HEK293 (cell line): ENCODE data around the gene IFNE.

Source experiments
- MYNN ChIP-seq: fragments of 450-650 bp; formaldehyde crosslinking; IDR thresholded peaks from 2 replicates; pipeline ENCODE4 v1.5.1; 2016; ENCODE audit warnings: missing biosample characterization, missing genetic modification characterization, borderline replicate concordance
- ZFP37 ChIP-seq: fragments of 450-650 bp; formaldehyde crosslinking; IDR thresholded peaks from 2 replicates; pipeline ENCODE4 v1.5.1; 2016; ENCODE audit warnings: missing biosample characterization, missing genetic modification characterization
- ZNF121 ChIP-seq: fragments of 450-650 bp; formaldehyde crosslinking; IDR thresholded peaks from 2 replicates; pipeline ENCODE4 v1.5.1; 2016; ENCODE audit warnings: missing biosample characterization, missing genetic modification characterization
- ZNF16 ChIP-seq: fragments of 450-650 bp; formaldehyde crosslinking; IDR thresholded peaks from 2 replicates; pipeline ENCODE4 v1.5.1; 2016; ENCODE audit warnings: low read depth, missing biosample characterization, missing genetic modification characterization
- ZNF292 ChIP-seq: fragments of 450-650 bp; formaldehyde crosslinking; IDR thresholded peaks from 2 replicates; pipeline ENCODE4 v1.5.1; 2016; ENCODE audit warnings: low read depth, missing biosample characterization, missing genetic modification characterization, borderline replicate concordance
- ZNF416 ChIP-seq: fragments of 450-650 bp; formaldehyde crosslinking; IDR thresholded peaks from 2 replicates; pipeline ENCODE4 v1.5.1; 2016; ENCODE audit warnings: missing biosample characterization, missing genetic modification characterization
- ZNF768 ChIP-seq: fragments of 450-650 bp; formaldehyde crosslinking; IDR thresholded peaks from 2 replicates; pipeline ENCODE4 v1.5.1; 2018; ENCODE audit warnings: missing biosample characterization, mild to moderate bottlenecking, missing genetic modification characterization
- TF ChIP-seq, protein P1 (sequence below): fragments of 450-650 bp; formaldehyde crosslinking; IDR thresholded peaks from 2 replicates; pipeline ENCODE4 v1.5.1; 2016; ENCODE audit warnings: missing biosample characterization, missing genetic modification characterization
- TF ChIP-seq, protein P2 (sequence below): fragments of 450-650 bp; formaldehyde crosslinking; optimal IDR thresholded peaks from 2 replicates; pipeline ENCODE3; 2016; ENCODE audit warnings: missing biosample characterization, mild to moderate bottlenecking, missing genetic modification characterization

DNA sequence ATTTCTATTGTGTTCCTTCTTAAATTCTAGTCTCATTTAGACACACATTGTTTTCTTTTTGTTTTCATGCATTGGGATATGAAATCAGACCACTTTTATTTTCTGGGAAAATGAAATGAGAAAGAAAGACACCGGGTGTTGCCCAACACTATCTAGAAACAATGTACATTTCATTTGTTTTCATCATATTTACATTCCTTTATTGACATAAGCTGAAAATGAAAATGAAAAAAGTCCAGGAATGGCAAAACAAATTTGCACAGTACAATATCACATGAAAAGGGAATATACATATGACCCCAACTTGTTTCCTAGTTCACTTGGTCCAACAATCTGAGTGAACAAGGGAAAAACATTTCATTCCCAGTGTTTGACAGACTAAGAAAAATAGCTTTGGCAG, 20.7 kb downstream of the IFNE start:
- TF ChIP-seq, protein P1, sequence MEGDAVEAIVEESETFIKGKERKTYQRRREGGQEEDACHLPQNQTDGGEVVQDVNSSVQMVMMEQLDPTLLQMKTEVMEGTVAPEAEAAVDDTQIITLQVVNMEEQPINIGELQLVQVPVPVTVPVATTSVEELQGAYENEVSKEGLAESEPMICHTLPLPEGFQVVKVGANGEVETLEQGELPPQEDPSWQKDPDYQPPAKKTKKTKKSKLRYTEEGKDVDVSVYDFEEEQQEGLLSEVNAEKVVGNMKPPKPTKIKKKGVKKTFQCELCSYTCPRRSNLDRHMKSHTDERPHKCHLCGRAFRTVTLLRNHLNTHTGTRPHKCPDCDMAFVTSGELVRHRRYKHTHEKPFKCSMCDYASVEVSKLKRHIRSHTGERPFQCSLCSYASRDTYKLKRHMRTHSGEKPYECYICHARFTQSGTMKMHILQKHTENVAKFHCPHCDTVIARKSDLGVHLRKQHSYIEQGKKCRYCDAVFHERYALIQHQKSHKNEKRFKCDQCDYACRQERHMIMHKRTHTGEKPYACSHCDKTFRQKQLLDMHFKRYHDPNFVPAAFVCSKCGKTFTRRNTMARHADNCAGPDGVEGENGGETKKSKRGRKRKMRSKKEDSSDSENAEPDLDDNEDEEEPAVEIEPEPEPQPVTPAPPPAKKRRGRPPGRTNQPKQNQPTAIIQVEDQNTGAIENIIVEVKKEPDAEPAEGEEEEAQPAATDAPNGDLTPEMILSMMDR (tag by site-specific recombination) = no peak
- no peak for TF ChIP-seq ZNF292 (tag by site-specific recombination)
- TF ChIP-seq, protein P2, sequence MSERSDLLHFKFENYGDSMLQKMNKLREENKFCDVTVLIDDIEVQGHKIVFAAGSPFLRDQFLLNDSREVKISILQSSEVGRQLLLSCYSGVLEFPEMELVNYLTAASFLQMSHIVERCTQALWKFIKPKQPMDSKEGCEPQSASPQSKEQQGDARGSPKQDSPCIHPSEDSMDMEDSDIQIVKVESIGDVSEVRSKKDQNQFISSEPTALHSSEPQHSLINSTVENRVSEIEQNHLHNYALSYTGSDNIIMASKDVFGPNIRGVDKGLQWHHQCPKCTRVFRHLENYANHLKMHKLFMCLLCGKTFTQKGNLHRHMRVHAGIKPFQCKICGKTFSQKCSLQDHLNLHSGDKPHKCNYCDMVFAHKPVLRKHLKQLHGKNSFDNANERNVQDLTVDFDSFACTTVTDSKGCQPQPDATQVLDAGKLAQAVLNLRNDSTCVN (tag by site-specific recombination) = no peak
- TF ChIP-seq ZNF16 (tag by site-specific recombination) = no peak
- no peak for TF ChIP-seq ZFP37
- TF ChIP-seq ZNF416 (tag by site-specific recombination) = no peak
- TF ChIP-seq MYNN (tag by site-specific recombination) = no peak
- TF ChIP-seq ZNF768 (tag by site-specific recombination) = no peak
- TF ChIP-seq ZNF121 = no peak
